Nucleus accumbens (tissue), 56 donors: ENCODE results near the gene AIMP1.
"Not testable (repeated sequence)": the region's sequence is repeated elsewhere in the genome, so short reads cannot be mapped to it uniquely, and the experiment has no call there.

Experiments used
- DNase-seq, 56 donors: peaks; one replicate each; lab custom pipeline; 2025; lab: John Stamatoyannopoulos, UW

Gene AIMP1

DNA sequence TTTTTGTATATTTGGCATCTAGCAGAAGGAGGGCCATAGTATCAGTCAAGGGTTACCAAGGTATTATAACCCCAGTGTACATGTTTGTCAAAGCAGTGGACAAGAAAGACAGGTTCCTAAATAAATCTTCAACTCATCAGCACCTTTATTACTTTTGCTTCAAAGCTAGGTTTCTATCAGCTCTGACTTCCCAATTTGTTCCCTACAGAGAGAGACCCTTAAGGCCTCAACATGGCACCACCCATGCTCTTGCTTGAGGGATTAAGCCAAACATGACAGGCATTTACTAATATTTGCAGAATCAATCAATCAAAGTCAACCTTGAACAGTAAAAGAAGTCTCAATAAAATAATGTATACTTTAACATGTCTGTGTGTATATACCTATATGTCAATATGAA, 9.8 kb upstream of the AIMP1 start:
- DNase-seq, result no peak

DNA sequence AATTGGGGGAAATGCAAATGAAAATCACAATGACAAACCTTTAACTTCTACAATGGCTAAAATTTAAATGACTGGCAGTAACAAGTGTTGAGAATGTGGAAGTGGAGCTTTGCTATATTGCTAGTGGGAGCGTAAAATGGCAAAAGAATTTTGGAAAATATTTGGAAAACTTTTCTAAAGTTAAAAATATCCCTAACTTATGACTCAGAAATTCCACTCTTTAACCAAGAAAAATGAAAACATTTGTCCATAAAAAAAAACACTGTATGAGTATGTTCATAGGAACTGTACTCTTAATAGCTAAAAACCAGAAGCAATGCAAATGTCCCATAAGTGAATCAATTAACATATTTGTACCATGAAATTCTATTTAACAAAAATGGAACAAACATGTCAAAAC, 4.0 kb upstream of the AIMP1 start:
- no peak for DNase-seq

DNA sequence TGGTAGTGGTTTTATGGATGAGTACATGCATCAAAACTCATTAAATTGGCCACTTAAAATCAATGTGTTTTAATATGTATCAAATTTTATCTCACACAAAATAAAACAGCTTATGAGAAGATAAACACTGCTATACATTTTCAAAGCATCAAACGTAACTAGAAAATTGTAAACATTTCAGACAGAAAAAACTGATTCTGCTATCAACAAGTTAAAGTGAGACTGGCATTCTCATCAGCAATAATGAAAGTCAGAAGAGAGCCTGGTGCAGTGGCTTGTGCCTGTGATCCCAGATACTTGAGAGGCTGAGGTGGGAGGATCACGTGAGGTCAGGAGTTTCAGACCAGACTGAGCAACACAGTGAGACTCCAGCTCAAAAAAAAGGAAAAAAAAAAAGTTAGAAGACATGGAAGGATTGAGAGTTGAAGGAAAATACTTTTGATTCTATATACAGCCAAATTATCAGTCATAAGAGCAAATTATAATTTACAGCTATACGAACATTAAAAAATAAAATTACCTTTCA, 3.3 kb upstream of the AIMP1 start:
- no peak for DNase-seq

DNA sequence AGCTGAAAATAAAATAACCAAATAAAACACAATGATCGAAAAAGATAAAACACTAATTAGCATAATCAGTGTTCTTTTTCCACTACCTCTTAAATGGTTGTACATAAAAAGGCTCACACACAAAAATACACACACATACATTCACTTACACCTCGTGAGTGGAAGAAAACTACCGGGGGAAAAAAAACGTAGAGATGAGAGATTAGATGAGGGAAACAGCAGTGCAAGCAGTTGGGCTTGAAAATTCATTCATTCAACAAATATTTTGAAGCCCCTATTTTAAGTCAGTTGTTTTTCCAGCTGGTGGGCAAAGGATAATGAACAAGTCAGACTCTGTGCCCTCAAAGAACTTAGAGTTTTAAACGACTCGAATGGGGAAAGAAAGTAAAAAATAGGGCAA, 1.4 kb upstream of the AIMP1 start:
- no peak for DNase-seq

DNA sequence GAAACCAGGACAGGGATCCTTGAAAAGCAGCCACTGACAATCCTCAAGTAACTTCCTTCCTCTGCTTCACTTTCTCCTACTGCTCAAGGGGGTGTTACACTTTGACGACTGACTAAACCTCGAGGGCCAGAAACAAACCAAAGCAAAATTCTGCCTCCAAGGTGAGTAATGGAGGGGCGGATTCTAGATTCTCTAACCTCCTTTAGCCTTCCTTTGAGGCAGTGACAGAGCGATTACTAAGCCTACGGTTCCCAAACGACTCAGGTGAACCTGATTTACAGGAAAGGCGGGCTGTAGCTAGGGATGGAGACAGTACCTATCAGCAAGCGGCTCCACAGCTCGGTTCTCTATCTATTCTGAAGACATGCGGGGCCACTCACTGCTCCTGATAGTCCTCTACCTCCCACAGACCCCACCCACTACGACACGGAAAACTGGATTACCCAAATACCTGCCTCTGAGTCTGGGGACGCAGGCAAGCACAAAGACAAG, 828 bp upstream of the AIMP1 start:
- DNase-seq, result peak in 19 of 56 donors; percentile 15 to 75 (median 44)

DNA sequence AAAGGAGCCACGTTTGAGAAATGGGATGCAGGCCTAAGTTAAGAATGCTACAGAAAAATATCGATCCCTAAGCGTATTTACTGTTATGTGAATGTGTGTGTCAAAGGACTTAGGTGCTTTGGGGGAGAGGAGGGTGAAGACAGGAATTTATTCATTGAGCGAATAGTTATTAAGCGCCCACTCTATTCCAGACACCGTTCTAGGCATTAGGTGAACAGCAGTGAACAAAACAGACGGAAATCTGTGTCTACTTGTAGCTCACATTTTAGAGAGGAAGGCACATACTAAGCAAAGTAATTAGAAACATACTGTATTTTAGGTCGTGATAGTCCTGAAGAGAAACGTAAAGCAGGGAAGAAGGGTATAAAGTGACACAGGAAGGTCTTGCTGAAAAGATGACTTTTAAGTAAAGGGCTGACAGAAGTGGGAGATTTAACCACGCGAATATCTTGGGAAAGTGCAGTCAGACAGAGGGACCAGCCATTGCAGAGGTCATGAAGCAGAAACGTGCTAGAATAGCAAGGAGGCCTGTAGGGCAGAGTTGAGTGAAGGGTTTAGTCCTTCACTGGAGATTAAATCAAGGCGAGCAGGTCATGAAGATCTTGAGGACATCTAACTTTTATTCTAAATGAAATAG, 541 bp downstream of the AIMP1 start:
- no peak for DNase-seq

DNA sequence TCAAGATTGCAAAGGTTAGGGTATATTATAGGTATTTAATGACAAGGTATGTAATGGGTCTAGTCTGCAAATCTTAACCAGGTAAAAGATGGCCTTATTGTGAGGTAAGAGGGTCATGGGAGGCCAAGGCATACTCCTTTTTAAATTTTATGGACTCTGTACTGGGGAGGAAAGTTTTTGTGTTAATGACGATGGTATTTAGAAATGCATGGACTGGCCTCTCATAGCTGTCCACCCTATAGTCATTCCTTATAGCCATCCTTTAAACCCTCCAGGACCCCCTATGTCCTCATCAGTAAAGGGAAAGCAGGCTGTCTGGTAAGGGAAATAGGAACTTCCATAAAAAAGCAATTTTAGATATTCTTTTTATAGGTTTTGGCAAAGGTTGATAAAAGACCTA, 1.5 kb downstream of the AIMP1 start:
- no peak for DNase-seq

DNA sequence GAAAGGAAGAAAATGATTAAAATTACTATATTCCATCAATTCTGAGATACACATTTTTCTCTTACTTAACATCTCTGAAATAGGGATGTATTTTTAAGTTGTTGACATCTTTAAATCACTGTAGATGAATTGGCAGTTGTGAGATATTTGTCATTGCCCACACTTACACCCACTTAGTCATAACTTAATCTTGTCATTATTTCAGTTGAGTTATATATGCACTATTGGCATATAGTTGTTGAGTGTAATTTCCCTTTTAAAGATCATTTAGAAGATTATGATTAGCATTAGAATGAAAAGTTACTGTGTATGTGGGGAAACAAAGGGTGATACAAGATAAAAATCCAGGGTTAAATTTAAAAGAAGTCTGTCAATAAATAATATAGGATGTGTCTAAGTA, 2.2 kb downstream of the AIMP1 start:
- DNase-seq, result no peak

DNA sequence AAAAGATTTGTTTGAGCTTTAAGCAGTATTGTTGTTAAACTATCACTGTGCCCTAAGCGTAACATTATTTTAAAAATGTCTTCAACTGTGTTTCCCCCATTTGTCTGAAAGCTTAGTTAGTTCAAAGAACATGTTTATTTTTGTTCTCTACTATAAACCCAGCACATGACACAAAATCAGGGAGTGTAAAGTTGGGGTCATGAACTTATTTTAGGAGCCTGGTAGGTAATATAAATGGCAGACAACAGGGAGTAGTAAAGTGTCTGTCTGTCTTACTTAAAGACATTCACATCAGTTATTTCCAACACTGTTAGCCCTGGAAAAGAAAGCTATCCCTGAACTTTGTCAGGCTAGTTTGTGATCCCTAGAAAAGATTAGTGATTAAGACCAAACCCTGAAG, 3.9 kb downstream of the AIMP1 start:
- DNase-seq, result no peak

DNA sequence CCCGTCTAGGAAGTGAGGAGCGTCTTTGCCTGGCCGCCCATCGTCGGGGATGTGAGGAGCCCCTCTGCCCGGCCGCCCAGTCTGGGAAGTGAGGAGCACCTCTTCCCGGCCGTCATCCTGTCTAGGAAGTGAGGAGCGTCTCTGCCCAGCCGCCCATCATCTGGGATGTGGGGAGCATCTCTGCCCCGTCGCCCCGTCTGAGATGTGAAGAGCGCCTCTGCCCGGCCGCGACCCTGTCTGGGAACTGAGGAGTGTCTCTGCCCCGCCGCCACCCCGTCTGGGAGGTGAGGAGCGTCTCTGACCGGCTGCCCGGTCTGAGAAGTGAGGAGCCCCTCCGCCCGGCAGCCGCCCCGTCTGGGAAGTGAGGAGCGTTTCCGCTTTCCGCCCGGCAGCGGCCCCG, 4.8 kb downstream of the AIMP1 start:
- not testable (repeated sequence) for DNase-seq

DNA sequence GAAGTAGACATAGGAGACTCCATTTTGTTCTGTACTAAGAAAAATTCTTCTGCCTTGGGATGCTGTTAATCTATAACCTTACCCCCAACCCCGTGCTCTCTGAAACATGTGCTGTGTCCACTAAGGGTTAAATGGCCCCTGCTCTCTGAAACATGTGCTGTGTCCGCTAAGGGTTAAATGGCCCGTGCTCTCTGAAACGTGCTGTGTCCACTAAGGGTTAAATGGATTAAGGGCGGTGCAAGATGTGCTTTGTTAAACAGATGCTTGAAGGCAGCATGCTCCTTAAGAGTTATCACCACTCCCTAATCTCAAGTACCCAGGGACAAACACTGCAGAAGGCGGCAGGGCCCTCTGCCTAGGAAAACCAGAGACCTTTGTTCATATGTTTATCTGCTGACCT, 5.5 kb downstream of the AIMP1 start:
- not testable (repeated sequence) for DNase-seq

DNA sequence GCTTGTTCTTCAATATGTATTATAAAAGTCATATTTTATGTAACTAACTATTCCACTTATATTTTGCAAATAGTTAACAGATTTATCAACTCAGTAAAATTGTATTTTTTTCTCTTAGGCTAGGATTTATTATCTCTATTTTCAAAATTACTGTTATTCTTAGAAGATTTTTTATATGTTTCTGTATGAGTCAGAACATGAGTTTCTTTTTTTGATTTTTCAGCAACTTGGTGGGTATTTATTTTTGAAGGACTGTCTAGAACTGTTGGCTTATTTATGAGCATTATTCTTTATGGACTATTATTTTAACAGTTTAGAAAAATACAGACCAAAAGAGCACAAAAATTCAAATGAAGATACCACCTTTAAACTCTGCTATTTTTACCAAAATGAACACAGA, 6.8 kb downstream of the AIMP1 start:
- DNase-seq, result no peak

DNA sequence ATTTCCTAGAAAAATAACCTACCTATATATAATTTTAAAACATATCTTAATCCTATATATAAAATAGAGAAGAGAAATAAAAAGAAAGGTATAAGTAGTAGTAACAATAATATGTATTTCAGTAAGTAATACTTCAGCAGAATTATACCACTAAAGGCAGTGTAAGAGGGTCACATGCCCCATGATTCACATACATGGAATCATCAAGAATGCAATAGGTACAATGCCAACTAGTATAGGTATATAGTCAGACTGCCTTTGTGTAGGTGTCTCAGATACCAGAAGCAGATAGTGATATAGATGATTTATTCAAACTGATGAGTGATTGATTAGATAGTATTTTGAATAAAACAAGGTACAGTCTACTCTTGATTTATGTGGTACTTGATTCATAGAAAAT, 9.4 kb downstream of the AIMP1 start:
- DNase-seq, result no peak

DNA sequence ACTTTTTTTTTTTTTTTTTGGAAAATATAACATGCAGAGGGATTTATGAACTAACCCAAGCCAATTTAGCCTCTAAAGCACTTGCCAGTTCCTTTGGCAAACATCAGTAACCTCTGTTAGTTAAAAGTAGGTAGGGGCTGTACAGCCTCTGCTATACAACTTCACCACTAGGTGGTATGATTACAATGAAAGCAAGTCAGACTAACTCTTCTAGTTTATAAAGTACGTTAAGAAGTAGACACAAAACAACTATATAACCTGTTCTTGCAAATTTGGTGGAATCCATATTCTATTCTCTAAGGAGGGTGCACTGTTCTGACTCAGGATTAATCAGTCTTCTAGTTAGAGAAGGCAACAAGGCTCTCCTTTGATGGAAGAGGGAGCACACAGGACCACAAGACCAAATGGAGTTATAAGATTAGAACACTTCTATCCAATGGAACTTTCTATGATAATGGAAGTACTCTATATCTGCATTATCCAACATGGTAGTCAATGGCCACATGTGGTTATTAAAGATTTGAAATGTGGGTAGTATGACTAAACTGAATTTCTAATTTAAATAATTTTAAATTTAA, 12.8 kb downstream of the AIMP1 start:
- no peak for DNase-seq

DNA sequence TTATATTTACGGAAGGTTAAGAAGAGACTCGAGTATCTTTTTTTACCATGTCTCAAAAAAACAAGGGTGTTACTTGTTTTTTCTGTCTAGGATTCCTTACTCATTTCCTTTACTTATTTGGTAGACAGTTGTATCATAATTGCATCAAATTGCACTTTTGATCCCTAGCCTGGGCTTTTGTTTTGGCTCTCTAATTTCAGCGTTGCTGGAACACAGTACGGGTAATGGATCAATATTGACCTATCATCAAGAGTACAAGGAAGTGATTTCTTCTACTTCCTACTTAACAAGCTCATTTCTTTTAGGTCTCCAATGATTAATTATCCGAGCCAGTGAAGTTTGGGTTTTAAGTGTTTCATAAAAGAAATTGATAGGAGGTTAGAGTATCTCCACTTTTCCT, 16.8 kb downstream of the AIMP1 start:
- DNase-seq, result no peak

DNA sequence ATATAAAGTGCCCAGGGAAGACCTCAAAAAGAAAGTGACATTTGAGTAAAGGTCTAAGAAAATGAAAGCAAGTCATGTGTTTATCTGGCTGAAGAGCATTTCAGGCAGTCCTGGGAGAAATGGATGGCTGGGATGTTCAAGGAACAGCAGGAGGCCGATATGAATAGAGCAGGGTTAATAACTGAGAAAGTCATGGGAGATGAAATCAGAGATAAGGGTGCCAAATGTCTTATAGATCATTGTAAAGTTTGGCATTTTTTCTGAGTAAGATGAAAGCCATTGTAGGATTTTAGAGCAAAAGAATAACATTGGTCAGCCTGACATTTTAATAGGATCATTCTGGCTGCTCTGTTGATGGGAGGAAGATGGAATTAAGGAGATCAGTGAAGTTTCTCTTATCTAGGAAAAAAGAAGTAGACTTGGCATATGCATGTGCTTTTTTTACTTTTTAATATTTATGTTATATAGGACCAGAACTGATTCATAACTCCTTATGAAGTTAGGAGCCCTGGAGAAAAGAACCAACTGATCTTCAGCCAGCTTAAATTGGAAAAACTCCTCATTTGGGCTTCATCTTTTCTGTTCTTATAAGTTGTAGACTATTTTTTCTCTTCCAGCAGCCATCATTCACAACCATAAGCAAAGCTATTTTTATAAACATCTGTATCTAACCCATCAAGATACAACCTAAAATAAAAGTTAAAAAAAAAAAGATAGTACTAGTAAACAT, 18.6 kb downstream of the AIMP1 start:
- no peak for DNase-seq

DNA sequence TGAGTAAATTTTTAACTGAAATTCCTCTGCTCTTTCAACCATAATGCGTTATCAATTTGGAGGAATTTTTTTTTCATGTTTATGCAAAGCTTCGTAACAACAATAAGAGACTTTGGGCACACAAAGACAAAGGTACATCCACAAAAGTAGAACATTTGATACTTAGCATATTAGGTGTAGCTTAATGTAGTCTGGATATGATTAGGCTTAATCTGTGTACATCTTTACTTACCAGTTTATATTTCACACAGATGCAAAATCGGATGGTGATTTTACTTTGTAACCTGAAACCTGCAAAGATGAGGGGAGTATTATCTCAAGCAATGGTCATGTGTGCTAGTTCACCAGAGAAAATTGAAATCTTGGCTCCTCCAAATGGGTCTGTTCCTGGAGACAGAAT, 20.3 kb downstream of the AIMP1 start:
- no peak for DNase-seq

DNA sequence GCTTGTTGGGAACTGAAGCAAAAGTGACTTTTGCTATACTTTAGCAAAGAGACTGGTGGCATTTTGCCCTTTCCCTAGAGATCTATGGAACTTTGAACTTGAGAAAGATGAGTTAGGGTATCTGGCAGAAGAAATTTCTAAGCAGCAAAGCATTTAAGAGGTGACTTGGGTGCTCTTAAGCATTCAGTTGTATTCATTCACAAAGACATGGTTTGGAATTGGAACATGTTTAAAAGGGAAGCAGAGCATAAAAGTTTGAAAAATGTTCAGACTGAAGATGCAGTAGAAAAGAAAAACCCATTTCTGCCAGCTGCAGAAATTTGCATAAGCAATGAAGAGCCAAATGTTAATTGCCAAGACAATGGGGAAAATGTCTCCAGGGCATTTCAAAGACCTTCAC, 21.6 kb downstream of the AIMP1 start:
- DNase-seq, result no peak

DNA sequence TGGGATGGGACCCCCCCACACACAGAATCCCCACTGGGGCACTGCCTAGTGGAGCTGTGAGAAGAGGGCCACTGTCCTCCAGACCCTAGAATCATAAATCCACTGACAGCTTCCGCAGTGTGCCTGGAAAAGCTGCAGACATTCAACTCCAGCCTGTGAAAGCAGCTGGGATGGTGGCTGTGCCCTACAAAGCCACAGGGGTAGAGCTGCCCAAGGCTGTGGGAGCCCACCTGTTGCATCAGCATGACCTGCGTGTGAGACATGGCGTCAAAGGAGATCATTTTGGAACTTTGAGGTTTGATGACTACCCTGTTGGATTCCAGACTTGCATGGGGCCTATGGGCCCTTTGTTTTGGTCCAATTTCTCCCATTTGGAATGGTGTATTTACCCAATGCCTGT, 22.3 kb downstream of the AIMP1 start:
- no peak for DNase-seq

DNA sequence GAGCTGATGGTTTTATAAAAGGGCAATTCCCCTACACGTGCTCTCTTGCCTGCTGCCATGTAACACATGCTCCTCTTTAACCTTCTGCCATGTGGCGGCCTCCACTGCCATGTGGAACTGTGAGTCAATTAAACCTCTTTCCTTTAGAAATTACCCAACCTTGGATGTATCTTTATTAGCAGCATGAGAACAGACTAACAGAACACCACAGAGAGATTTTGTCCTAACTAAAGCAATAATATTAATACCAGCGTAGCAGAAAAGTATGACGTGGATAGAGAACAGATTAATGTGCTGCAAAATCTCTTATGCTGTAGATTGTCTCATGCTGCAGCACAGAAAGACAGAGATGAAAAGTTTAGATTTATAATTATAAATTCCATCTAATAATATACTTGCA, 23.1 kb downstream of the AIMP1 start:
- no peak for DNase-seq

DNA sequence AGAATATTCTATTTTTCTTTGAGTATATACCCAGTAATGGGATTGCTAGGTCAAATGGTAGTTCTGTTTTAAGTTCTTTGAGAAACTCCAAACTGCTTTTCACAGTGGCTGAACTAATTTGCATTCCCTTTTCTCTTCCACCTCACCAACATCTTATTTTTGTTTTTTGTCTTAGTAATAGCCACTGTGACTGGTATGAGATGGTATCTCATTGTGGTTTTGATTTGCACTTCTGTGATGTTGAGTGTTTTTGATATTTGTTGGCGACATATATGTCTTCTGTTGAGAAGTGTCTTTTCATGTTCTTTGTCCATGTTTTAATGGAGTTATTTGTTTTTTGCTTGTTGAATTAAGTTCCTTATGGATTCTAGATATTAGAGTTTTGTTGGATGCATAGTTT, 24.4 kb downstream of the AIMP1 start:
- no peak for DNase-seq
